SU-DHL-6 (cell line): ENCODE results near the gene NLGN3.

Experiments
- H2AFZ ChIP-seq: fragments of 200-600 bp; sonication (generic); 2 replicates; pipeline ENCODE4 v1.6.1; 2014; ENCODE audit warnings: low read depth, mild to moderate bottlenecking, moderate library complexity, mixed read lengths, antibody characterized with exemption, low read length; ENCODE audit not compliant: severe bottlenecking
- H3F3A ChIP-seq: fragments of 200-600 bp; shearing (Covaris generic); 2 replicates; pipeline ENCODE4 v1.6.0; 2016; ENCODE audit warnings: antibody characterized with exemption, mild to moderate bottlenecking; ENCODE audit not compliant: insufficient read depth
- H3K27ac ChIP-seq: fragments of 200-600 bp; sonication (generic); 2 replicates; pipeline ENCODE4 v1.5.1; 2016; ENCODE audit warnings: low read depth, mild to moderate bottlenecking, low read length, moderate library complexity, mixed read lengths
- H3K27me3 ChIP-seq: fragments of 200-600 bp; sonication (generic), shearing (Covaris generic); 2 replicates; pipeline ENCODE4 v1.6.0; 2014; ENCODE audit warnings: mild to moderate bottlenecking, low read length
- H3K36me3 ChIP-seq: fragments of 200-600 bp; sonication (generic); 2 replicates; pipeline ENCODE4 v1.6.1; 2014; ENCODE audit warnings: mild to moderate bottlenecking, low read length, mixed read lengths
- H3K4me2 ChIP-seq: fragments of 300-600, 200-600 bp; shearing (Covaris generic), sonication (generic); 2 replicates; pipeline ENCODE4 v1.6.0; 2014; ENCODE audit warnings: low read length, low read depth, mild to moderate bottlenecking; ENCODE audit not compliant: poor library complexity, severe bottlenecking
- H3K4me3 ChIP-seq: fragments of 200-600 bp; sonication (generic); 2 replicates; pipeline ENCODE4 v1.5.1; 2014; ENCODE audit warnings: antibody characterized with exemption, low read length, mild to moderate bottlenecking, mixed read lengths; ENCODE audit not compliant: insufficient read depth, poor library complexity, severe bottlenecking
- H3K79me2 ChIP-seq: fragments of 200-600 bp; sonication (generic); 2 replicates; pipeline ENCODE4 v1.6.1; 2014; ENCODE audit warnings: mild to moderate bottlenecking, low read length, moderate library complexity; ENCODE audit not compliant: insufficient read depth
- H3K9ac ChIP-seq: fragments of 200-600 bp; sonication (generic); 2 replicates; pipeline ENCODE4 v1.7.0; 2014; ENCODE audit warnings: mild to moderate bottlenecking, low read length
- H3K9me2 ChIP-seq: fragments of 200-600 bp; sonication (generic); replicated peaks from 2 replicates; pipeline ENCODE4 v1.6.1; 2014; ENCODE audit warnings: low read length; ENCODE audit not compliant: insufficient read depth
- H3K9me3 ChIP-seq: fragments of 200-600 bp; sonication (generic); 2 replicates; pipeline ENCODE4 v1.6.1; 2014; ENCODE audit warnings: low read length, mixed read lengths; ENCODE audit not compliant: insufficient read depth
- H4K20me1 ChIP-seq: fragments of 200-600 bp; sonication (generic); 2 replicates; pipeline ENCODE4 v1.6.1; 2014; ENCODE audit warnings: low read depth, mild to moderate bottlenecking, antibody characterized with exemption, low read length, moderate library complexity, mixed read lengths
- CTCF ChIP-seq: fragments of 200-600 bp; sonication (generic); IDR thresholded peaks from one replicate; pipeline ENCODE4 v1.5.1; 2017; ENCODE audit warnings: antibody characterized with exemption, mild to moderate bottlenecking, low read length, moderate library complexity; ENCODE audit not compliant: insufficient read depth, poor library complexity, severe bottlenecking
- EZH2phosphoT487 ChIP-seq: fragments of 200-600 bp; sonication (generic), shearing (Covaris generic); conservative IDR thresholded peaks from 2 replicates; pipeline ENCODE4 v1.6.1; 2018; ENCODE audit warnings: mild to moderate bottlenecking, antibody characterized with exemption, low read length, moderate library complexity, mixed read lengths

NLGN3 gene

DNA sequence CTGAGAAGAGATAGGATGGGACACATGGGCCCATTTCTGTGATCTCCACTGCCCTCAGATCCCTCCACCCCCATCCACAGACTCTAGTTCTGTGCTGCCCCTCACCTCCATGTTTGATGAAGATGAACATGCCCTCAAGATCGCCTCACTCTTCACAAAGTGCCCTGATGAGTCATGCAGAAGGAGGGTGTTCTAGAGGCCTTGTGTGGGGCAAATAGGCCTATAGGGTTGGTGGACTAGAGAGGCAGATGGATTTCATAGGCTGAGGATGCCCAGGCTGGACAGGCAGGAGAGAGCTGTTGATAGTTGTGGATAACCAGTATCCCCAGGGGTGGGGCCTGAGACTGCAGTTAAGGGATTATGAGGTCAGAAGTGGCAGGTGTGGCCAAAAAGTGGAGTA lies 38.2 kb upstream of the NLGN3 start, which contains the start of gene CXorf65:
CXorf65 (minus strand) TSS at position 314 of the 400 bp plus-strand sequence; CDS start at position 130, 184 bp downstream.
- H3K9me2 ChIP-seq = no peaks in the 10 kb centered on the region
- H3F3A ChIP-seq = no peaks in the 10 kb centered on the region
- no peak for TF ChIP-seq EZH2phosphoT487
- no peak for TF ChIP-seq CTCF
- H3K27me3 ChIP-seq = no peaks in the 10 kb centered on the region
- peaks cover 11% of the 10 kb centered on the region; the same call in 1 of the 2 replicates for H3K79me2 ChIP-seq
- H3K9me3 ChIP-seq = no peaks in the 10 kb centered on the region
- H3K4me2 ChIP-seq = no peak within 1 kb of the TSS
- H2AFZ ChIP-seq = no peak within 1 kb of the TSS
- no peak within 1 kb of the TSS for H3K9ac ChIP-seq
- no peaks in the 10 kb centered on the region for H4K20me1 ChIP-seq
- H3K4me3 ChIP-seq = no peak within 1 kb of the TSS
- no peak within 1 kb of the TSS for H3K27ac ChIP-seq
- no peaks in the 10 kb centered on the region for H3K36me3 ChIP-seq

DNA sequence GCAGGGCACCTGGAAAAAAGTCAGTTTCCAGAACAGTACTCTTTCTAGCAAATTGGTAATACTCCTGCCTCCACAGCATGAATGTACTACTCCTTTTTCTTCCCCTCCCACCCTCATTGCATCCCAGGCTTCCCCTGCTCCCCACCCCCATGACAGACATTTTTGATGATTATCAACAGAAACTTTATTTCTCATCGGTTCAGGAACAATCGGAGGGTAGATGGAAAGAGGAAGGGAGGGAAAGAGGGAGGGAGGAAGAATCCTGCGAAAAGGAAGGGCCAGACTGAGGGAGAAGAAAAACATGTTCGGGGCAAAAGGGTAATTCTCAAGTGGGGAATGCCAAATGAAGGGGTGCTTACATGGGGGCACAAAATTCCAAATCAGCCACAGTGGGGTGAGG lies 37.4 kb upstream of the NLGN3 start:
- Histone ChIP-seq H3K9me2 (no peaks in the 10 kb centered on the region), H3F3A (peaks cover 7% of the 10 kb centered on the region), H3K9ac (no peak overlapping the region), H3K4me3 (no peak overlapping the region), H2AFZ (no peak overlapping the region), H3K9me3 (no peaks in the 10 kb centered on the region), H4K20me1 (no peaks in the 10 kb centered on the region), H3K27me3 (no peaks in the 10 kb centered on the region), H3K36me3 (no peaks in the 10 kb centered on the region), H3K79me2 (peaks cover 16% of the 10 kb centered on the region; the same call in 1 of the 2 replicates), H3K4me2 (no peak overlapping the region), H3K27ac (no peak overlapping the region)
- TF ChIP-seq EZH2phosphoT487 (no peak), CTCF (no peak)

- H3K27ac ChIP-seq = no peak overlapping the region
- peaks cover 10% of the 10 kb centered on the region for H3F3A ChIP-seq
- H2AFZ ChIP-seq = no peak overlapping the region
- H3K4me2 ChIP-seq = no peak overlapping the region
- H3K27me3 ChIP-seq = no peaks in the 10 kb centered on the region
- no peak overlapping the region for H3K4me3 ChIP-seq
- no peaks in the 10 kb centered on the region for H3K9me3 ChIP-seq
- no peaks in the 10 kb centered on the region for H3K9me2 ChIP-seq
- no peaks in the 10 kb centered on the region for H4K20me1 ChIP-seq
- TF ChIP-seq EZH2phosphoT487 = no peak
- no peak for TF ChIP-seq CTCF
- H3K79me2 ChIP-seq = peaks cover 16% of the 10 kb centered on the region; the same call in 1 of the 2 replicates
- no peak overlapping the region for H3K9ac ChIP-seq
- H3K36me3 ChIP-seq = no peaks in the 10 kb centered on the region
These were observed 36.8 kb upstream of the NLGN3 start for GRCh38 chrX:71107762-71108360.
